ENCODE results near the gene ELAVL3.

ELAVL3 gene

DNA sequence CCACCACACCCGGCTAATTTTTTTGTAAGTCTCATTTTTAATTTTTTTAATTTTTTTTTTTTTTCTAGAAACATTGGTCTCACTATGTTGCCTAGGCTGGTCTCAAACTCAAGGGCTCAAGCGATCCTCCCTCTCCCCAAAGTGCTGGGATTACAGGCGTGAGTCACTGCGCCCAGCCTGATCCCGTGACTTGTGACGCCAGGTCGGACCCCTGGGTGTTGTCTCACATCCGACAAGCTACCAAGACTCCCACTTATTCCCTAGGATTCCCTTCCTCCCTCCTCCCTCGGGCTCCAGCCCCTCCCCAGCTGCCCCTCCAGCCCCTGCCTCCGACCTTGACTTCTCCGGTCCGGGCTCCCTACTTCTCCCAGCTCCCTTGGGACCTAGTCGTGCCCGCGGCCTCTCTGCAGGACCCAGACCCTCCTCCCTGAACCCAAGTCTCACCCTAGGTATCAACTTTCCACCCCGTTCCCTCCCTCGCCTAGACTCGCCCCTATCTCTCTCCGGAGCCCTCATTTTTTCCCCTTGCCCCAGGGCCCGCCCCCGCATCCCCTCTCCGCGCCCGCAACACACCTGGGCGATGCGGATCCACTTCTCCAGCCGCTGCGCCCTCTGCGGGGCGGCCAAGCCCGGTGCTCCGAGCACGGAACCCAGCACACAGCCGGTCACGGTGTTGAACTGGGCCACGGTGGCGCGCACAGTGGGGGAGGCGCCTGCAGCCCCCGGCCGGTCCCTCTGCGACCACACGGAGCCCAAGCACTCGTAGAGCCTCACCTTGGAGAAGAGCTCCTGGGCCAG is 74.8 kb downstream of the ELAVL3 start:
- peak; percentile 21 for DNase-seq
- peak; percentile 51 to 63 for ATAC-seq (replicated peaks)
- no peaks in the 10 kb centered on the region for H3K9me3 Mint-ChIP-seq
- H3K4me3 Mint-ChIP-seq: peak overlapping the region in 1 of 2 donors; percentile 39
- H3K27ac Mint-ChIP-seq: no peak overlapping the region
- H3K4me1 Mint-ChIP-seq: peaks cover 5 to 7% of the 10 kb centered on the region in 2 donors
- no peaks in the 10 kb centered on the region for H3K36me3 Mint-ChIP-seq
- peaks cover 0 to 18% of the 10 kb centered on the region in 2 donors for H3K27me3 Mint-ChIP-seq

DNA sequence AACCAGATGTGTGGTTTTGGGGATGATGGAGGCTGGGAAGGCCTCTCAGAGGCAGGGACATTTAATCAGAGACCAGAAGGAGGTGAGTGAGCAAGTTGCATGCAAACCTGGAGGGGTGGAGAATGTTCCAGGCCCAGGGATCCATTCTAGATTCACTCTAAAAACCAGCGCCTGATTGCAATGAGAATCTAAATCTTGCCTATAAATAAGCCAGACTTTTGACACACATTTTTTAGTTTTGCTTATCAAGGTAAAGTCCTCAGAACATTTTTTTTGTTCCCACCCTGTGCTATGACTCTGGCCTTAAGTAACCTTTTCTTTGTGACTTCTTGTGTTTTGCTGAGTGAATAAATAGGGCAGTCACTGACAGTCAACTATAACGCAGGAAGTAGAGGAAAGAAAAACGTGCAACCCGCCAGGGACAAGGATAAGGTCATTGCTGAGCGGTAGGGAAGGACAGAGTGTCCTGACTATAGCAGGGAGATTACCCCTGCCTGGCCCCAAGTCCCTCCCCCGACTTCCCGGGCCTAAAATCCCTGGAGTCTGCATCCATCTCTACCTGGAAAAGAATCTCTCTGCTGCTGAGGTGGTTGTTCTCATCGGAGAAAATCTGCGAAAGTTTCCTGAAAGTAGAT is 76.1 kb downstream of the ELAVL3 start:
- H3K4me1 Mint-ChIP-seq: peaks cover 7% of the 10 kb centered on the region in 2 donors
- peaks cover 5 to 30% of the 10 kb centered on the region in 2 donors for H3K27me3 Mint-ChIP-seq
- no peak overlapping the region for H3K4me3 Mint-ChIP-seq
- no peaks in the 10 kb centered on the region for H3K9me3 Mint-ChIP-seq
- DNase-seq (no peak), ATAC-seq (replicated peaks) (no peak)
- H3K27ac Mint-ChIP-seq: no peak overlapping the region
- H3K36me3 Mint-ChIP-seq: no peaks in the 10 kb centered on the region

DNA sequence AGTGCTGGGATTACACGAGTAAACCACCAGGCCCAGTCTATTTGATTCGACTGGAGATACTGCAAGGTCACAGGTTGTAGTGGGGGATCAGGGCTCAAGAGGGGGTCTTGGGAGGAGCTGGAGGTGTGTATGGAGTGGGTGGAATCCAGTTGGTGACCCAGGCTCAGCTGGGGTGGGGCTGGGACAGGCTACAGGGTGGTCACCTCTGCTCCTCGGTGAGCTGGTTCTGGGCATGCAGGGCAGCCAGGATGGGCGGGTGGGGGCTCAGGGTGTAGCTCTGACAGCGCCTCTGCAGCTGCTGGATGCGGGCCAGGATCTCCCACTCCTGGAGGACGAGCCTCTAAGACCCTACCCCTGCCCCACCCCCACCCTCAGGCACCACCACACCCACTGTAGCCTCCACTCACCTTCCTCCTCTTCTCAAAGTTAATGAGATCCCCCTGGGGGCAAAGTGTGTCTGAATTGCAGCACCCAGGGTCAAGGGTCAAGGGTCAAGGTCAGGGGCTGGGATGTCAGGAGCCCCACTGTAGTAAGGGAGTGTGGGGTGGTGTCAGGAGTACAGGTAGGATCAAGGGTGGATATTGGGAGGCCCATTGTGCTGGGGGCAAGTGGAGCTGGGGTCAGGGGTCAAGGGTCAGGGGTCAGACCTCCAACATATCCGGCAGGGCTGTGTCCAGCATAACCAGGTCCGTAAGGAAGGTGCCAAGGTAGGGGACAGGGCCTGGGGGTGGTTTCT is 78.9 kb downstream of the ELAVL3 start:
- Mint-ChIP-seq H3K27me3 (peaks cover 6 to 28% of the 10 kb centered on the region in 2 donors), H3K27ac (no peak overlapping the region), H3K36me3 (no peaks in the 10 kb centered on the region), H3K4me3 (no peak overlapping the region), H3K4me1 (peaks cover 7% of the 10 kb centered on the region in 2 donors), H3K9me3 (no peaks in the 10 kb centered on the region)
- DNase-seq (no peak), ATAC-seq (replicated peaks) (no peak)
